DMS79 (cell line): Measurements from ENCODE around the gene SRP68.

Source experiments
- DNase-seq: peaks from one replicate; lab custom pipeline; 2025; lab: John Stamatoyannopoulos, UW

SRP68 gene

DNA sequence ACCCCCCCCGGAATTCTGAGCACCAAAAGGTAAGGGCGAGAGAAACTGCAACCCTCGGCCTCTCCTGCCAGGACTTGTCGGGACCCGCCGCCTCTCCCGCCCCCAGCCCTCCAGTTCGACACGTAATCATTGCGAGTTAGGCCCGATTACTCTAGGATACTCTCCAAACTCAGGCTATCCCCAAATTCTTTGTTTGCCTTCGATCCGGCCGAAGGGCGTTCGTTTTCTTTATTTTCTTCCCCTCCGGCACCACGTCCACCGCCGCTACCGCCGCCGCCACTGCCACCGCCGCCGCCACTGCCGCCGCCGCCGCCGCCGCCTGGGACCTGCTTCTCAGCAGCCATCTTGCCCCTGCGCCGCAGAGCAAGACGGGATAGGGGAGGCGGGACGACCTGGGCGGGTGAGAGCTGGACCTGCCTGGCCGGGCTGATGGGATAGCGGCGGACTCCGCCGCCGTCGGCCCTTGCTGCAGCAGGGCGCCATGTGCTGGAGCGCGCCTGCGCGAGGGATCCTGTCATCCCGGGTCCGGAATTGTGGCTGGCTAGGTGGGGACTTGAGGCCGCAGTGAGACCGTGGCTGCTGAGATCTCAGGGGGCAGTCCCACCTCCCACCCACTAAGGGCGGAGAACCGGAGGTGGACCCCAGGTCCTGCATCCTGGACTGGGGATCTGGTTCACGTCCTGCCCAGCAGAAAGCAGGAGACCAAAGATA is at the start of gene SRP68:
Gene SRP68 (minus strand): TSS at position 370 of the 711 bp plus-strand sequence. CDS start 26 bp downstream, at position 344.
- DNase-seq, result peak; percentile 87

DNA sequence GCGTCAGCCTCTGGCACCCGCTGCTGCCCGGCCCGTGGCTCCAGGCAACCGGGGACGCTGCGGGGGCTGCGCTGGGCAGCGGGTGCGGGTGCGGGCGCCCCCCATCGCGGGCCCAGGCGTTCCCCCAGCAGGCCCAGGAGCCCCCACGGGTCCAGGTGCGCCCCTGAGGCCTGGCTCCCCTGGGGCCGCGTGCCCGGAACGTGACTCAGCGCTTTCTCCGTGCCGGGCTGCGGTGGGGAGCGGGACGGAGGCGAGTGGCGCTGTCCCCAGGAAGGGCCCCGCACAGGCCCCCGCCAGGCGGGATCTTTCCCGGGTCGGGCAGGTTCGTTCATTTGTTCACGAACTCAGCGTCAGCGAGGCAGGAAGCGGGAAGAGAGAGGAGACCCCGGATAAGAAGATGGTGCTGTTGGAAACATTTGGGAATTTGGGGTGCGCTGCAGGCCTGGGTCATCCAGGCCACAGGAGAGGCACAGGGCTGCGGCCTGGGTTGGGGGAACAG is 49.7 kb upstream of the SRP68 start:
- DNase-seq, result no peak

DNA sequence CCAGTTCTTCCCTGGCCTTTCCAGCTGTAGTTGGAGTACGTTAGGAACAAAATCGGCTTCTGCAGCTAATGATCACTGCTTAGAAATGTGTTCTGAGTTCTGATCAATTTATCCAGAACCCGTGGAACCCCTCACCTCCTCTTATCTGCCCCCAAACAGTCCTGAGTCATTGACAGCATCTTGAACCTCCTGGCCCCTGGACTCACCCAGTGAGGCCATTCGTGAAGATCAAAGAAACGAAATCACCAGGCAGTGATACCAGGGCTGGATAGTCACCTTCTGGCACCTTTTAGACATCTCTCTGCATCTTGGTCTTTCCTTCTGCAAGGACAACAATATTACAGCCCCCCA is 48.3 kb upstream of the SRP68 start:
- DNase-seq, result no peak

DNA sequence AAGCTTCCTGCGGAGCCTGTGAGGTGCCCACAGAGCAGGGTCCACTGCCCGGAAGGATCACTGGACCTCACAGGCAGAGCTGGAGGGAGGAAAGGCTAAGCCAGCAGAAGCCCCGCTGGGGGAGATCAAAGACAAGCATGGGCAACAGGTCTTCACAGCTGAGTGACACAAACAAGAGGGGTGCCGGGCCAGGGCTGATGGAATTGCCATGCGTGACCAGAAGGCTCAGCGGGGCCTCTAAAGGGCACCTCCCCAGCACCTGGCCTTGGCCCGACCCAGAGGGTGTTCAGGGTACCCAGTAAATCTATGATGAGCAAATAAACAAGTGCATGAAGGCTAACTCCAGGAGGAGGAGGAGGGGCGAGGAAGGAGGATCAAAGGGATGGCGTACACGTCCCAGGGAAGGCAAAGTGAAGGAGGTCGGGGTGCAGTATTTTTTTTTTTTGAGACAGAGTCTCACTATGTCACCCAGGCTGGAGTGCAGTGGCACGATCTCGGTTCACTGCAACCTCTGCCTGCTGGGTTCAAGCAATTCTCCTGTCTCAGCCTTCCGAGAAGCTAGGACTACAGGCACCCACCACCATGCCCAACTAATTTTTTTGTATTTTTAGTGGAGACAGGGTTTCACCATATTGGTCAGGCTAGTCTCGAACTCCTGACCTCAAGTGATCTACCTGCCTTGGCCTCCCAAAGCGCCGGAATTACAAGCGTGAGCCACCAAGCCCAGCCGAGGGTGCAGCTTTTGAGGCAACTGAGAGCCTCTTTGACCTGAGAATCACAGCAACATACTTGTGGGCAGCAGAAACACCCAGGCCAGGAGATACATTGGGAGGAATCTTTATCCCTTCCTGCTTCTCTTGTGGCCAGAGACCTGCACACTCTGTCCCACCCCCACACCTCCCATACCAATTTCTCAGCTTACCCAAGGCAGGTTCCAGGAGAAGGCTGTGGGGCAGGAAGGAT is 47.4 kb upstream of the SRP68 start:
- DNase-seq, result no peak

DNA sequence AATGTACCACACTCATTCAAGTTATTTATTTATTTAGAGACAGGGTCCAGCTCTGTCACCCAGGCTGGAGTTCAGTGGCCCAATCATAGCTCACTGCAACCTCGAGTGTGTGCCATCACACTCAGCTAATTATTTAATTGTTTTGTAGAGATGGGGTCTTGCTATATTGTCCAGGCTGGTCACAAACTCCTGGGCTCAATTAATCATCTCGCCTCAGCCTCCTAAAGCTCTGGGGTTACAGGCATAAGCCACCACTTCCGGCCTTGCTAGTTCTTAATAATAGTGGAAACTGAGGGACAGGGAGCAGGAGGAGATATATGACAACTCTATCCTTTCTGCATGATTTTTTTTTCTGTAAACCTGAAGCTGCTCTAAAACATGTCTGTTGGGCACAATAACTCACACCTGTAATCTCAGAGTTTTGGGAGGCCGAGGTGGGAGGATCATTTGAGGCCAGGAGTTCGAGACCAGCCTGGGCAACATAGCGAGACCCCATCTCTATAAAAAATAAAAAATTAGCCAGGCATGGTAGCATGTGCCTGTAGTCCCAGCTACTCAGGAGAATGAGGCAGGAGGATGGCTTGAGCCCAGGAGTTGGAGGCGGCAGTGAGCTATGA is 42.9 kb upstream of the SRP68 start:
- no peak for DNase-seq

DNA sequence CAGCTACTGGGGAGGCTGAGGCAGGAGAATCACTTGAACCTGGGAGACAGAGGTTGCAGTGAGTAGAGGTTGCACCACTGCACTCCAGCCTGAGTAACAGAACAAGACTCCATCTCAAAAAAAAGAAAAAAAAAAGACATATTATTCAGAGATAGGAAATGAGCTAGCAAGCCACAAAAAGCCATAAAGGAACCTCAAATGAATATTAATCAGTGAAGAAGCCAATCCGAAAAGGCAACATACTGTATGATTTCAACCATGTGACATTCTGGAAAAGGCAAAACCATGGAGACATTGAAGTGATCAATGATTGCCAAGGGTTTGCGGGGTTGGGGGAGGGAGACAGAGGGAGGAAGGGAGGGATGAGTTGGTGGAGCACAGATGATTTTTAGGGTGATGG is 39.6 kb upstream of the SRP68 start:
- DNase-seq, result no peak

DNA sequence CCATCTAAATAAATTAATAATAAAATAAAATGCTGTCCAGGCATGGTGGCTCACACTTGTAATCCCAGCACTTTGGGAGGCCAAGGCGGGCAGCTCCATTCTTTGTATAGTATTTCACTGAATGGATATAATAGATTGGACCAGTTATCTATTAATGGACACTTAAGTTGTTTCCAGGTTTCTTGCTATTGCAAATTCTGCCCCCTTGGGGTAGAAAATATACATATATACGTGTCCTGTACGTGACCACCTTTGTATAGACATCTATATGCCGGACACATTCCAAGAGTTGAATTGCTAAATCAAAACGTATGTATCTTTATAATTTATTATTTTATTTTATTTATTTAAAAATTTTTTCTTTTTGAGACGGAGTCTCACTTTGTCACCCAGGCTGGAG is 35.2 kb upstream of the SRP68 start:
- no peak for DNase-seq

DNA sequence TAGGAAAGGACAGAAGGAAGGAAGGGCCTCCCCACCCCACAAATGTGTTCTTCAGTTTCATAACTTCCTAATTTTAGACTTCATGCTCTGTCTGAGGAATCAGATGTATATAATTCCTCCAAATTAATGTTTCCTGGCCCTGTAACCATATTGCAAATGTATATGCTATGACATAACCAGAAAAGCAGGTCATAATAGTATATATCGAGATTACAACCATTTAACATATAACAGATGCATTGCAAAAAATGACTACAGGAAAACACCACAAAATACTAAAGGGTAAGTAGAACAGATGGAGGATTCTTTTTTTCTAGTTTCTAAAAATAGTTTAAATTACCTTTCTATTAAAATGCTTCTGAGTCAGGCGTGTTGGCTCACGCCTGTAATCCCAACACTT is 34.4 kb upstream of the SRP68 start:
- no peak for DNase-seq

DNA sequence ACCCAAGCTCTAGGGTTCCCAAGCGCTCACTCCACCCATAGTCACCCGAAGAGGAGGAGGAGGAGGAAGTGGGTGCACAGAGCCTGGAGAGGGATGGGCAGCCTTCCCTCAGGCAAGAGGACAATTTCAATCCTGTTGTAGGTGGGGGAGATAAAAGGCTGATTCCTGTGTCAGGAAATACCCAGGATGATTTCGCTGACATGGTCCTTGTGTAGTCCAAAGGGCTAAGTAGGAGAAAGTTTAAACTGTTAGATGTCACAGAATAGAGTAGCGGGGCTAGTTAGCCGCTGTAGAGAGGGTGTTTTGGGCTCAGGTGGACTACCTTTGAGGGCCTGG is 32.5 kb upstream of the SRP68 start:
- no peak for DNase-seq

DNA sequence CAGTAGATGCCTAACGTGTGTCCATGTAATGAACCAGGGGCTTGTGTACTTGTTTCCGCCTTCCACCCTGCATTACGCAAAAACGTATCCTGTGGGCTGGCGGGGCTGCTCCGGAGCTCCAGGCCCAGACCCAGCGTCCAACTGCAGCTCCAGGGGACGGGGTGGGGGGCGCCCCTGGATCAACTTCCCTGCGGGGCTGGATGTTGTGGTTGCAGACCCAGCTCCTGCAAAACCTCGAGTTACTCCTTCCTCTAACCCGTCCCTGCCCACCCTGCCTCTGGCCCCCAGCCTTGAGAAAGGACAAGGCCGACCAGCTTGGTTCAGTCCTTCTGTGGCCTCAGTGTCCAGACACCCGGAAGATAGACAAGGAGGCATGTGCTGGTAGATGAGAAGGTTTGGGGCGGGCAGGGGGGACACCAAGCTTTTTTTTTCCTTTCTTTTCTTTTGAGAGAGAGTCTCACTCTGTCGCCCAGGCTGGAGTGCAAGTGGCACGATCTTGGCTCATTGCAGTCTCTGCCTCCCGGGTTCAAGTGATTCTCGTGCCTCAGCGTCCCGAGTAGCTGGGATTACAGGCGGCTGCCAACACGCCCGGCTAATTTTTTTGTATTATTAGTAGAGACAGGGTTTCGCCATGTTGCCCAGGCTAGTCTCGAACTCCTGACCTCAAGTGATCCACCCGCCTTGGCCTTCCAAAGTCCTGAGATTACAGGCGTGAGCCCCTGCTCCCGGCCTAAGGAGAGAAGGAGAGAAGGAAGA is 32.0 kb upstream of the SRP68 start:
- DNase-seq, result no peak

DNA sequence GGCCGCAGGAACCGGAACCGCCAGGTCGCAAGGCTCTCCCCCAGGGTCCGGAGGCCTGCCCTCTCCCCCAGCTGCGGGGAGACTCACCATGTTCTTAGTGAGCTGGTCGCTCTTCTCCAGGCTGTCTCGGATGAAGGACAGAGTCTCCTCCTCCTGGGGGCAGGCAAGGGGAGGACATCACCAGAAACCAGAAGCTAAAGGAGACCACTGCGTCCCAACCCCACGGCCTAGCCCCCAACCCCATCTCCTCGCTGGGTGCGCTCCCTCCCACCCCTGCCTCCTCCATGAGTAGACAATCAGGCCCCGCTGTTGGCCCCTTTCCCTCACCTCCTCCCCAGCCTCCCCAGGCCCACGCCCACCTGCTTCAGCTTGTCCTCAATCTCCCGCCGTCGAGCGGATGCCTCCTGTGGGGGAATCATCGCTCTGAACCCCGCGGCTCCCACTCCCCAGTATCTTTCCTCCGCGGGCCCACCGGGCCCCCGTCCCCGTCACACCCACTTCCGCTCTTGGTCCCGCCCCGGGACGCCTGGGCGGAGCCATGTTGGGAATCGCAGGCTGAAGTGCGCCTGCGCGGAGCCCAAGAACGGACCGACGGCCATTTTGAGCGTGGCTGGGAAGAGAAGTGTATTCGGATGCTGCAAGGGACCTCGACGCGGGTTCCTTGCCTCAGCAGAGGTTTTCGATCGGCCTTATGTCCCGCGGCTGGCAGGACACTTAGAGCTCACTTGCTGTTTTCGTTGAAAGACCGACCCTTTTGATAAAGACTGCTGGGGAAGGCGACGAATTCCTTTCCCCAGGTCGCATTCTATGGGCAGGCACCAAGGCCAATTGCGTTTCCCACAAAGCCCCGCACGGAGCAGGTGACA is 31.2 kb upstream of the SRP68 start, which contains the start of gene EXOC7:
Gene EXOC7 (minus strand): TSS at position 514 of the 866 bp plus-strand sequence. CDS start 95 bp downstream, at position 419.
- peak; percentile 66 for DNase-seq

DNA sequence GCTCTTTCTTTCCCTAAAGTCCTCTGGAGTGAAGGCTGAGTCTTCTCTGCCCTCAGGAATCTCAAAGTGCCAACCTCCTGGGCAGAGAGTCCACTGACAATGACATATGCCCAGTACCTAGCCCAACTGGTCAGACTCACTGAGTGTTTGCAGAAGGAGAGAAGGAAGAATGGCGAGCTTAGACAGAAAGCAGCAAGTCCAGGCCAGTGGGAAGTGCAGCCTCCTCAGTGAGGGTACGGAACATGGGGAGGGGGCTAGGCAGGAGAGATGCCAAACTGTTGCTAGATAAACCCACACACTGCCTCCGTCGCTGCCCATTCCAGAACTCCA is 30.6 kb upstream of the SRP68 start:
- no peak for DNase-seq

DNA sequence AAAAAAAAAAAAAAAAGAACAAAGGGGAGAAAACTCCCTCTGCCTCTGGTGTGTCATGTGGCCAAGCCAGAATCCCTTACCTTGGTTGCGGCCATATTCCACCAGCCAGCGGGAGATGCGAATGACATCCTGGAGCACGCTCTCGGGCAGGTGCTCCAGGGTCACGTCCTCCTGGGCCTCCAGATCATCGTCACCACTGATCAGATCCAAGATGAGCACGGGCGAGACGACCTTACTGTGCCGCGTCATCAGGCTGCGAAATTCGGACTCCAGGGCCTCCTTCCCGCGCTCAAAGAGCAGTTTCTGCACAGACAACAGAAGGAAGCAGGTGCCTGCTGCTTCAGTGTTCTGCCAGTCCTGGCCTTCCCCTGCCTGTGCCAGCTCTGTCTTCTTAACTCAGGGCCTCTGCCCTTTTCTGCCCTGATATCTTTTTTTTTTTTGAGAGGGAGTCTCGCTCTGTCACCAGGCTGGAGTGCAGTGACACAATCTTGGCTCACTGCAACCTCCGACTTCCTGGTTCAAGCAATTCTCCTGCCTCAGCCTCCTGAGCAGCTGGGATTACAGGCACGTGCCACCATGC is 25.5 kb upstream of the SRP68 start:
- DNase-seq, result no peak

DNA sequence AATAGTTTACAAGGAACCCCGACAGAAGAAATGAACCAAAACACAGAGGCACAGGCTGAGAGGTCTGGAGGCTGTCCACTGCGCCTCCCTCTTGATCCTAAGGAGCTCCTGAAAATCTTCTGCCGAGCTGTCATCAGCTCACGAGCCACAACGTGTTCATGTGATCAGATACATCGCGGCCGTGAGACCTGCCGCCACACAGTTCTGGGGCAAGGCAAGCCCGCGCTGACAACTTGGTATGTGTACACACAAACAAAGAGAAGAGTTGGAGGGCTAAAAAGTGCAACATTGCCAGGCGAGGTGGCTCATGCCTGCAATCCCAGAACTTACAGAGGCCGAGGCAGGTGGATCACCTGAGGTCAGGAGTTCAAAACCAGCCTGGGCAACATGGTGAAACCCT is 23.6 kb upstream of the SRP68 start:
- no peak for DNase-seq

DNA sequence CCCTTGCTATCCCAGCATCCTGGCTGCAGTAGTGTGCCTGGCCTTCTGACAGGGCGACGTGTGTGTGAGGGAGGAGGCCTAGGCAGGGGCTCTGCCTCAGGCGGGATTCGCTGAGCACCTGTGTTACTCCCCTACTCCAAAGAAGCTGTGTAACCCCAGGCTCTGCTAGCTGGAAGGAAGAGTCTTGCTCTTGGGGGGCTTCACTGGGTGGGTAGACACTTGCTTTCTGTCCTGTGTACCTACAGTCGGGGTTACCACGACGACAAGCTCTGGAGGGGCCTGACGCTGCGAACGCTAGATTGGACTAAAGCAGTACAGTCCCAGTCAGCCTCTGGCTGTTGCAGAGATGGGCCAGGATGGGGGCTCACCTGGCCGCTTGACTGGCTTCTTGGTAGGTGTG is 21.7 kb upstream of the SRP68 start:
- no peak for DNase-seq

DNA sequence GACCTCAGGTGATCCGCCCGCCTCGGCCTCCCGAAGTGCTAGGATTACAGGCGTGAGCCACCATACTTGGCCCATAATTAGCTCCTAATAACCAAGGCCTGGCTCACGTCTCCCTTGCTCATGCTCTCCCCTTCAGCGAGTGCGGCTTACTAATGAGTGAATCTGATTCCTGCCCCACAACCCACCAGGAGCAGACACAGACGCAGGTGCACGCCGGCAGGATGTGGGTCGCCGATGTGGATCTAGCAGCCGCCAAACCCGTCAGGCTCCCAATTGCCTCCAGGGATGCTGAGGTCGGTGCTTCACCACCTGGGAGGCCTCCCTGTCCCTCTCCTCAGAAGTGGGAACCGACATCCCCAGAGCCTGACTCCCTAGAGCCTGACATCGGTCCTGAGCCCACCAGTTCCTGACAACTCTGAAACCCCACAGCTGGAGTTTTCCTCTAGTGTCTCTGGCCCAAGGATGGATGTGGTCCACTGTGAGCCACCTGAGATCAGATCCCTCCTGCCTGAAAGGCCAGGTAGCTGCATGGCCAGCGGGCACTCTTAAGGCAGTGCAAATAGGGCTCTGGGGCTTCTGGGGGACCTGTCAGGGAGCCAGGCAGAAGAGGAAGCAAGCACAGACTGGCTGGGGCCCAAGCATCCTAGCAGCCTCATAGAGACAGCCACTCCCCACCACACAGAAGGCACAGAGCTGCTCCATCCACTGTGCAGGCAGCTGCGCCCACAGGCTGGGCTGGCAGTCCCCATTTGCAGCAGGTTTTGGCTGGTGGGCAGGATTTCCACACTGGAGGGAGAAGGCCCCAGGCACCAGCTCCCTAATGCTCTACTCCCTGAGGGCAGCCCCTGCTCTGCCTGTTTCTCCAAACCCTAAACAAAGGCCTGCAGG is 20.5 kb upstream of the SRP68 start:
- no peak for DNase-seq

DNA sequence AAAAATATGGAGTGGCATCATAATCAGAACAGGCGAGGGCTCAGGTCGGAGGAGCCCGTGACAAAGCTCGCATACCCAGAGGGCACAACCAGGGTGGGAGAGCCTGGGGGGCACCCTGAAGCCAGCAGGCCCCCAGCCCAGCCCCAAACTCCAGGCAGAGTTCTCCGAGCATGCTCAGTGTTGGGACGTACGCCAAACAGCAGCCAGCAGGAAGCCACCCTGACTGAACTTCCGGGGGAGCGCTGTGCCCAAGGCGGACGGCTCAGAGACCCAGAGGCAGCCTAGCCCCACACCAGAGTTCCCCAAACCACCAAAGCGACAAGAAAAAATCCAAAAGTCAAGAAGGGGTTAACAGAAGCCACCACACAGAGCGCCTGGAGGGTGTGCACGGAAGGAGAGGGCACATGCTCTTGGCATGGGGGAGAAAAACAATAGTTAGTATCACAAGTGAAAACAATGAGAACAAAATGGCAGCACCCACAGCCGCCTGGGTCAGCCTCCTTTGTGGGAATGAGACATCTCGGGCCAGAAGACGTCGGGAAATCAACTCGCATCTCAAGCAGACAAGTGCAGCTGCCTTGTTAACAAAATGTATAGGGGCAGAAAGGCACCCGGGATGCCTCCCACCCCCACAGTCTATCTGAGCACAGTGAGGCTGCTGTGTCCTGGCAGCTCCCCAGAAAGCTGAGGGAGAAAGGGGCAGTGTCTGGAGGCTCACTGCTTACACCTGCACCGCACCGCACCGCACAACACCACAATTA is 19.4 kb upstream of the SRP68 start:
- no peak for DNase-seq

DNA sequence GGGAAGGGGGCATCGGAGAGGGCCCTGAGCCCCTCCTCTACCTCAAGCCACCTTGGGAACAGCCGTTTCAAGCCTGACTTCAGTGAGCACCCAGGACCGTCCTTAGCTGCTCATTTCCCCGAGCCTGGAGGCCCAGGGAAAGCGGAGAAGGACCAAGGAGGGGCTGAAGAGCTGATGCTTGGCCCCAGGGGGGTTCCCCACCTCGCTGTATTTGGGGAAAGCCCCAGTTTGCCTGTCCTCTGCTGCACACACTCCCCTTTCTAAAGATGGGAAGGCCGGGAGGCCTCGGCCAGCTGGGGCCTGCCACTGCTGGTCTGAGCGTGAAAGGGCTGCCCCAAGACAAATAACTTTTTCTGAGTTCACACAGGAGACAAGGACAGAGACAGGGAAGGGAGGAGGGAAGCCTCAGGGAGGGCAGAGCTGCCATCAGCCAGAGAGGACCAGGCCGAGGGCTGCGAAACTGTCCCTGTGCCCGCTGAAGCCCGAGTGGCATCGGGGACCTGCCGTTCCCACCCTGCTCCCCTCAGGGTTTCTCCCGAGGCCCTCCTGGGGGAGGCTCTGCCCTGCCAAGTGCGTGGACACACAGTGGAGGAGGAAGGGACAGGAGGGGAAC is 18.3 kb upstream of the SRP68 start:
- DNase-seq, result no peak
